GM13976 (cell line): Measurements from ENCODE around the gene CUX1.

ENCODE experiments used
- DNase-seq: peaks from one replicate; pipeline ENCODE4 v3.0.0; 2012; ENCODE audit warnings: low spot score
- CTCF ChIP-seq: IDR thresholded peaks from 2 replicates; pipeline ENCODE4 v1.5.1; 2012; ENCODE audit warnings: borderline replicate concordance, mild to moderate bottlenecking; ENCODE audit not compliant: insufficient read depth; ENCODE audit errors: extremely low read depth, missing control alignments, control extremely low read depth
- in situ Hi-C: fragments of 300-500 bp; cut with MboI; formaldehyde crosslinking; loops from one replicate; pipeline ENCODE4 v1.12.0; 2022; ENCODE audit warnings: low sequenced_read_pairs, mixed read lengths, inconsistent platforms; ENCODE audit not compliant: unreplicated experiment

Gene CUX1

DNA sequence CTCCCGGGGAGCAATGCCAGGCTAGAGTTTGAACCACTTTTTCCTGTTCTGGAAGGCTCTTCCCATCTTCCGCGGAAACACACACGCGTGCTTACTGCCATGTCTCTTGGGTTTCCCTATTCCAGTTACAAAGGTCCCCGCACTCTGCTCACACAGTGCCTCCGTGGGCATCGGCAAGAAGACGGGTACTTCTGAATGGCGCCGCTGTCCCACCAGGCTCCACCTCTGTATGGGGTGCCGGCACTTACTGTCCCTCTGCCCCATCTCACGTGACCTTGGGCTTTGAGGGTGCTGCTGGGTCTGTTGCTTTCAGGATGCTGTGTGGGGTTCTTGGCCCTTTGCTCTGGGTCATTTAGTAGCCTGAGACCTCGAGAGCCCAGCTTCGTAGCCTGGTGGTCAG is 298.5 kb downstream of the CUX1 start:
- DNase-seq: no peak
- in situ Hi-C loops: loop anchor here (10.0 kb wide), 1 partner anchor 121 kb away; no protein-coding TSS in a partner anchor
- no peak for TF ChIP-seq CTCF

- DNase-seq: no peak
- TF ChIP-seq CTCF: no peak
- in situ Hi-C loops: loop anchor here (10.0 kb wide), 1 partner anchor 123 kb away; no protein-coding TSS in a partner anchor
Observed at GRCh38 chr7:102117743-102118142, 300.3 kb downstream of the CUX1 start.

DNA sequence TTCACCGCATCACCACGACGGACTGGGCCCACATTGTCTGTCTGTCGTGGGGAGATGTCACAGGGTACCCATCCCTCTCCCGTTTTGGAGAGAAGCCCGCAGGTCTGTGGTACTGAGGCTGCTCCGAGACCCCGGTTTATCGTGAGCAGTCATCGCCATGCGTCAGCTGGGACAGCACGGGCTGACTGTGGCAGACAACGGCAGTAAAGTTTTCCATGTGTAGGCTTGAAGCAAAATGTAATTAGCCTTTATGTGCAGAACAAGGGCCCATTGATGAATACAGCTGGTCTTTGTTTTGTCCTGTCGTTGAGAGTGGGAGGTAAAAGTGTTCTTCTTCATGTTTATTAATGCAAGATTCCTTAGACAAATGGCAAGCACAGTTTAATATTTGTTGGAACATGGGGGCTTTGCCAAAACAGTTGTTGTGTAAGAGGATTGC is 301.8 kb downstream of the CUX1 start:
- DNase-seq: no peak
- TF ChIP-seq CTCF: no peak
- in situ Hi-C loops: loop anchor here (10.0 kb wide), 1 partner anchor 124 kb away; no protein-coding TSS in a partner anchor

GRCh38 chr7:102119925-102120324 is 302.5 kb downstream of the CUX1 start:
- in situ Hi-C loops: loop anchor here (10.0 kb wide), 1 partner anchor 125 kb away; no protein-coding TSS in a partner anchor
- TF ChIP-seq CTCF: no peak
- DNase-seq: no peak

- in situ Hi-C loops: no loop called here
- DNase-seq: no peak
- no peak for TF ChIP-seq CTCF
Observed at GRCh38 chr7:102120666-102121195, 303.3 kb downstream of the CUX1 start.

- no peak for TF ChIP-seq CTCF
- DNase-seq: peak; percentile 64
- in situ Hi-C loops: no loop called here
Observed at GRCh38 chr7:102122026-102122425, 304.6 kb downstream of the CUX1 start.
